DMS53 (cell line): ENCODE results near the gene BAD.
A peak's percentile ranks its signal among the peaks of the same experiment; 100 is the strongest.

Source experiments
- DNase-seq: peaks from one replicate; lab custom pipeline; 2025; lab: John Stamatoyannopoulos, UW

The BAD gene

GRCh38 chr11:64229090-64229743 is 55.2 kb downstream of the BAD start:
- peak; percentile 48 for DNase-seq

- no peak for DNase-seq
Observed at GRCh38 chr11:64227405-64227956, 57.0 kb downstream of the BAD start.

GRCh38 chr11:64226507-64227051 is 57.9 kb downstream of the BAD start:
- peak; percentile 83 for DNase-seq

- peak; percentile 95 for DNase-seq
Observed at GRCh38 chr11:64225608-64226506, 58.6 kb downstream of the BAD start, which contains the start of the genes NUDT22 and TRPT1. TSS of gene NUDT22 (plus strand) at chr11:64226274. CDS start at chr11:64226653, 379 bp downstream. TSS of gene TRPT1 (minus strand) at chr11:64226186. CDS start at chr11:64225860, 326 bp downstream.

GRCh38 chr11:64224891-64225607 is 59.4 kb downstream of the BAD start:
- peak; percentile 56 for DNase-seq

- DNase-seq = no peak
Observed at GRCh38 chr11:64224151-64224890, 60.1 kb downstream of the BAD start.

- DNase-seq = no peak
Observed at GRCh38 chr11:64223001-64223651, 61.3 kb downstream of the BAD start.

GRCh38 chr11:64222651-64223000 is 61.8 kb downstream of the BAD start:
- DNase-seq = no peak

- no peak for DNase-seq
Observed at GRCh38 chr11:64220798-64221197, 63.7 kb downstream of the BAD start.

GRCh38 chr11:64220271-64220670 is 64.2 kb downstream of the BAD start:
- DNase-seq = no peak
